Measurements from ENCODE around the gene GALNT1.
A peak's percentile ranks its signal among the peaks of the same experiment; 100 is the strongest.

Gene GALNT1

DNA sequence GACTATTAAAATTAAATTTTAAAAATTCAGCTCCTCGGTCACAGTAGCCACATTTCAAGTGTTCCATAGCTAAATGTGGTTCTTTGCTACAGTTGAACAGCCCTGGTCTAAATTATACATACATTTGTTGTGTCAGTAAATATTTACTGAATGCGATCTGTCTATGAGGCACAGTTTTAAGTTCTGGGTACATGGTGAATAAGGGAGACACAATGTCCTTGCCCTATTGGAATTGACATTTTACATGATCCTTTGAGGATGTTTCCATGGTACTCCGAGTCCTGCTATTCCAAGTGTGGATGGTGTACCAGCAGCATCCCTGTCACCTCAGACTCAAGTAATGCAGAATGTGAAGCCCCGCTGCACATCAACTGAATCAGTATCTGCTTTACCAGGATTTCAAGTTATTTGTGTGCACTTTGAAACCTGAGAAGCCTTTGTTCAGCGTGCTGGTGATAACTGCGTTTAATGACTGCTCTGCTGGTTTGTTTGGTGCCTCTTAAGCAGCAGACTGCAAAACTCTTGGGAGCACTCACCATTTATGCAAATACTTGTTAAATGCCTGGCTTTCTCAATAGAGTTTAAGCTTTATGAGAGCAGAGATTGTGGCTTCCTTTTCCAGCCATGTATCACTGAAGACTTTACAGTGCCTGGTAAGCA, 1.5 kb downstream of the GALNT1 start:
- DNase-seq (ENCODE audit: low spot score), result peak; percentile 34

DNA sequence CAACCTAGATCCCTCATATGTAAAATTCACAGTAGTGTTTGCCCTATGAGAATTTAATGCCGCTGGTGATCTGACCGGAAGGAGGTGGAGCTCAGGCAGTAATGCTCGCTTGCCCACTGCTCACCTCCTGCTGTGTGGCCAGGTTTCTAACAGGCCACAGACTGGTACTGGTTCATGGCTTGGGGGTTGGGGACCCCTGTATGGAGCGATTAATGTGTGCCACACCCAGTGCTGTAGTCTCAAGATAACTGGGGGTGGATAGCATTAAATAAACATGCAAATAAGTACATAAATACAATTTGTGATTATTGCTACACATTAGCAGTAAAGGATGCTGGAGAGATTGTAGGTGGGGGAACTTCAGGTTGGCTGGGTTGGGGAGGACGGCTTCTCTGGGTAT, 3.2 kb downstream of the GALNT1 start:
- DNase-seq (ENCODE audit: low spot score), result no peak

DNA sequence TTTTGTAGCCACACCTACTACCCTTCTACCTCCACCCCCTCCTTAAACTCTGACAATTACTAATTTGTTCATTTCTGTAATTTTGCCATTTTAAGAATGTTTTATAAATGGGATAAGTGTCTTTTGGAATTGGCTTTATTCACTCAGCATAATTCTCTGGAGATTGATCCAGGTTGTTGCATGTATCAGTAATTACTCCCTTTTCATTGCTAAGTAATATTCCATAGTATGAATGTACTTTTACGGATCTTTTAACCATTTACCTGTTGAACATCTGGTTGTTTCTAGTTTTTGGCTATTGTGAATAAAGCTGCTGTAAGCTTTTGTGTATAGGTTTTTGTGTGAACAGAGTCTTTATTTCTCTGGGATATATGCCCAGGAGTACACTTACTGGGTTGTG, 4.1 kb downstream of the GALNT1 start:
- no peak for DNase-seq (ENCODE audit: low spot score)

GRCh38 chr18:35588122-35588521, 6.6 kb downstream of the GALNT1 start:
- DNase-seq (ENCODE audit: low spot score), result no peak

DNA sequence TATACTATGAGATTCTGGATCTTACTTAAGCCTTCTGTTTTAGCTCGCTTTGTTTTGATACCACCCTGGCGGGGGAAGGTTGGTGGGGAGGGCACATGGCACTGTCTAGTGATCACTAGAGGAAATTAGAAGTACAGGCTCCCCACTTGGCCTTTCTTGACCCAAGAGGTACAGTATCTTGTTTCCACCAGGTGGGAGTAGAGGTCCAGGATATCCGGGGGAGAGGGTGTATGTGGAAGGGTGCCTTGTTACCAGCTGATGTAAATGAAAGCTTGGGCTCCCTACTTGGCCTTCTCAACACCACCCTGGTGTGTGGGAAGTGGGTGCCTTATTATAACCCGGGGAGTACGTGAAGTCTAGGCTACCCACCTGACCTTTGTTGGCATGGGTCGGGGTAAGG, 7.5 kb downstream of the GALNT1 start:
- DNase-seq (ENCODE audit: low spot score), result peak; percentile 8

DNA sequence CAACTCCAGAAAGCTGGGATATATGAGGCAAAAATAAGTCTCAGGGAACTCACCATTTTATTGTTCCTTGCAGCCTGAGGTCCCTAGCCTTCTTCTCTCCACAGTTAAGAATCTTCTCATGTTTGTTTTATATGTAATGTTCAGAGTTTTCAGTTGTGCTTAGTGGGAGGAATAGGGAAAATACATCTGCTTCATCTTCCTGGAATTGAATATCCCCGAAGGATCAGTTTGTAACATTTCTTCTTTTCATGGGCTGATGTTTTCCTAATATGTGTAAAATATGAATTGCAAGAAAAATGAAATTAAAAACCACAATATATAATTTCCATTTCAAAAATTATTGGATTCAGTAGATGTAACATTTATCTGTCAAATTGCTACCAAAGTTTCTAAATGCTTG, 8.0 kb downstream of the GALNT1 start:
- DNase-seq (ENCODE audit: low spot score), result no peak

GRCh38 chr18:35590935-35591334, 9.4 kb downstream of the GALNT1 start:
- DNase-seq (ENCODE audit: low spot score), result no peak

GRCh38 chr18:35592298-35592697, 10.8 kb downstream of the GALNT1 start:
- DNase-seq (ENCODE audit: low spot score), result no peak

DNA sequence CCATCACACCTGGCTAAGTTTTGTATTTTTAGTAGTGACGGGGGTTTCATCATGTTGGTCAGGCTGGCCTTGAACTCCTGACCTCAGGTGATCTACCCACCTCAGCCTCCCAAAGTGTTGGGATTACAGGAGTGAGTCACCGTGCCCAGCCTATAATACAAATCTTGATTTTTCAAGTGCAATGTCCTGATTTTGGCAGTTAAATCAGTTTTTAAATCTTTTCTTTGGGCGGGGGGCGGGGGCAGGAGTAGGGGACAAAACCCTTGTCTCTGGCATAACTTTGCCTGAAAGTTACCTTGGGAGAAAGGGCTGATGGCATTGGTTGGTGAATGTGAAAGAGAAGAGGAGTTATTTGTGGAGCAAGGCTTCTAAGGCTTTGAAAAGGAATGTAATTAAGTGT, 12.3 kb downstream of the GALNT1 start:
- DNase-seq (ENCODE audit: low spot score), result no peak

DNA sequence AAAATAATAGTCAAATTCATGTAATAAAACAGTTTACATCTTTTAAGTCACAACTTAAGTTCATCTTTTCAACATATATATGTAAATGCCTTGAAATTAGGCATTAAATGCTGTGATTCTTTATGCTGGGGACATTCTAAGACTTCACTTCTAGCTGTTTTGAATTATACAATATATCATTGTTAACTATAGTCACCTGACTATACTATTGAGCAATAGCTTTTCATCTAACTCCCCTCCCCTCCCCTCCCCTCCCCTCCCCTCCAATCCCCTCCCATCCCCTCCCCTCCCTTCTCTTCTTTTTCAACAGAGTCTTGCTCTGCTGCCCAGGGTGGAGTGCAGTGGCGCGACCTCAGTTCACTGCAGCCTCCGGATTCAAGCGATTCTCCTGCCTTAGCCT, 16.2 kb downstream of the GALNT1 start:
- DNase-seq (ENCODE audit: low spot score), result no peak

DNA sequence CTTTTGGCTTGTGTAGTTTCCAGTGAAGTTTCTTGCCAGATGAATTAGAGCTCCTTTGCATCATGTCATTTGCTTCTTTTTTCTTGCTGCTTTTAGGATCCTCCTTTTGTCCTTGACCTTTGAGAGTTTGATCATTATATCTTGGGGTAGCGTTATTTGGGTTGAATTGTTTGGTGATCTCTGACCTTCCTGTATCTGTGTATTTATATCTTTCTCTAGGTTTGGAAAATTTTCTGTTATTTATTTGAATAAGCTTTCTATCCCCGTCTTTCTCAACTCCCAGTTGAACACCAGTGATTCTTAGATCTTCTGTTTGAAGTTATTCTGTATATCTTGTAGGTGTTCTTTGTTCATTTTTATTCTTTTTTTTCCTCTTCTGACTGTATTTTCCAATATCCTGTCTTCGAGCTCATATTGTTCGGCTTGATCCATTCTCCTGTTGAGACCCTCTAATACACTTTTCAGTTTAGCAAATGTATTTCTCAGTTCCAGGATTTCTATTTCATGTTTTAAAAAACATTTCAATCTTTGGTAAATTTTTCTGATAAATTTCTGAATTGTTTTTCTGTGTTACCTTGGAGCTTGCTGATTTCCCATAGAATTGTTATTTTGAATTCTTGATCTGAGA, 20.8 kb downstream of the GALNT1 start:
- DNase-seq (ENCODE audit: low spot score), result no peak

DNA sequence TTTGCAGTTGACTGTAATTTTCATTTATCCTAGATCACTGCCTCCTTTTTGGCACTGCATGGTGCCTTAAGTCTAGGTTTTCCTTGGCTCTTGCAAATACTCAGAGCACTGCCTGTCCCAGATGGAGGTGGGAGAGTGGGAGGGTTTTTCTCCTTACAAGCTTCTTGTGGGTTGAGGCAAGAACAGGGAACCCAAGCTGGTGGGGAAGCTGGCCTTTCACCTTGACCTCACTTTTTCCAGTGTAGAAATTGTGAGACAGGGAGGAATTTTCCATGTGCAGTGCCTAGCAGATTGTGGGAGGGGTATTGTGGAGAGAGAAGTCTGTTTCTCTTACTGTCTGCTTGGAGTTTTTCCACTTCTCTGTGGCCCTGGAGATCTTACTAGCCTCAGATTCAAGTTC, 21.5 kb downstream of the GALNT1 start:
- DNase-seq (ENCODE audit: low spot score), result no peak

DNA sequence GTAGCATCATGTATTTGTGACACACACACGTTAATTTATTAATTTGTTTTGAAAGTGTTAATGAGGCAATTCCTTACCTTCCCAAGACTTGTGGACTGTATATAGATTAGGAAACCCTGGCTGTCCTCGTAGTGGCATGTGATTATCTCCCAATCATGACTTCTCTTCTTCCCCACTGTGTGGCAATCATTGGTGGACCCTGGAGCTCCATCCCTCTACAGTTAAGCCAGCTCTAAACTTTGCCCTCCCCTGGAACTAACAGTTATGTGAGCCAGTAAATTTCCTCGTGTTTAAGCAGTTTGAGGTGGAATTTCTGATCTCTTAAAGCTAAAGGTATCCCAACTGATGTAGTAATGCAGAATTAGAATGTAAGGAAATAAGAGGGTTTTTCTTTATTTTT, 22.0 kb downstream of the GALNT1 start:
- no peak for DNase-seq (ENCODE audit: low spot score)

DNA sequence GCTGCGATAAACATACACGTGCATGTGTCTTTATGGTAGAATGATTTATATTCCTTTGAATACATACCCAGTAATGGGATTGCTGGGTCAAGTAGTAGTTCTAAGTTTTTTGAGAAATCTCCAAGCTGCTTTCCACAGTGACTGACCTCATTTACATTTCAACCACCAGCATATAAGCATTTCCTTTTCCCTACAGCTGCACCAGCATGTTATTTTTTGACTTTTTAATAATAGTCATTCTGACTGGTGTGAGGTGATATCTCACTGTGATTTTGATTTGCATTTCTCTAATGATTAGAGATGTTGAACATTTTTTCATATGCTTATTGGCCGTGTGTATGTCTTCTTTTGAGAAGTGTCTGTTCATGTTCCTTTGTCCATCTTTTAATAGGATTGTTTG, 22.8 kb downstream of the GALNT1 start:
- DNase-seq (ENCODE audit: low spot score), result no peak

DNA sequence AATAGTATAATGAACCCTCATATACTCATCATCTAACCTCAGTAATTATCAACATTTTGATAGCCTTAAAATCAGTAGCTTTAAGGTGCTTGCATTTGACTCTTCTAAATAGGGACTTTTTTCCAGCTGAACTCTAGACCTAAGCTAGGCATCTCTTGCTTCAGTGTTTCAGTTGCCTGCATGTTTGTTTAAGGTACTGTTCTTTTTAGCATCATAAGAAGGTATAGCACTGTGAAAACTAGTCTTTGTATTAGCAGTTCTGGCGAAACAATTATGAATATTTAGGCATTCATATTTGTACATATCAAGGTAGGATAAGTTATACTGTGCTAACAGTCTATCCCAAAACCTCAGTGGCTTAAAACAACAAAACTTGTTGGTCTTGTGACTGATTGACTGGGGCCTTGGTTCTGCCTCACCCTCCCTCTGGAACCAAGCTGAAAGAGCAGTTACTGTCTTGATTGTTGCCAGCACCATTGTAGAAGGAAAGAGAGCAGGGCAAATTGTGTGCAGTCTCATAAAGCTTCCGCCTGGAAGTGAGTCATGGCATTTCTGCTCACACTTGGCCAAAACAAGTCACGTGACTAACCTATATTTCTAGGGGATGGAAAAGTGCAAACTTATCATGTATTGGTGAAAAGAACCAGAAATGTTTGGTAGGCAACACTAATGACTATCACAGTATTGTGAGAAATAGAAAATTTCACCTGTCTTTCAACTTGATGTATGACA, 24.3 kb downstream of the GALNT1 start:
- no peak for DNase-seq (ENCODE audit: low spot score)

GRCh38 chr18:35609236-35609635, 27.7 kb downstream of the GALNT1 start:
- DNase-seq (ENCODE audit: low spot score), result no peak

GRCh38 chr18:35610089-35610488, 28.5 kb downstream of the GALNT1 start:
- DNase-seq (ENCODE audit: low spot score), result no peak

DNA sequence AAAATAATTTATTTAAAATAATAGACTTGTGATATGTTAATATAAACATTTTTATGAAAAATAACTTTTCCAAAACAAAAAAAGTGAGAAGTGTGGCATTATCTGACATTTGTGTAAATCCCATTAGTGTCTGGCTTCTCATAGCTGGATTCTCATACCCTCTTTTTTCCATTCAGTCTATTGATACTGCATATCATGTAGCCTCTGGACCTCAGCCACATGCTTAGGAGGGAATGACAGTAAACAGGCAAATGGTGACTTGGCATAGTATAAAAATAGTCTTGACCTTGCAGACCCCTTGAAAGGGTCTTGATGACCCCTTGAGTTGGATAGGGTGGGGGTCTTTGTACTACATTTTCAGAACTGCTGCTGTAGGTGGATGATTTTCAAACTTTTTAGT, 29.2 kb downstream of the GALNT1 start:
- DNase-seq (ENCODE audit: low spot score), result no peak

DNA sequence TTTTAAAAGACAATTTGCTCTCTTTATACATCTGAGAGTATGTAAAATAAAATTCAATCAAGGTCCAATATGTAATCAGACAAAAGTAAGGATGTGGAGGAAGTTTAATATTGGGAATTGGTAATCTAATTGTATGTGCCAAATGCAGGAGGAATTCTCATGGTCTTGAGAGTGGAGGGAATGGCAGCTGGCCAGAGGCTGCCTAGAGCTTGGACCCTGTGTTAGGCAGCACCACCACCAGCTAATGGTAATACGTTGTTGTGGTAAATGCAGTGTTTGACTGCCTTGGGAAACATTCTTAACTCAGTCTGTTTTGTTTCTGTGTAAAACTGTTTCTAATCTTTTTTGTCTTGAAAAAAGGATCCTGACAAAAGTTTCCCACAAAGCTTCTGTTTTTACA, 30.0 kb downstream of the GALNT1 start:
- DNase-seq (ENCODE audit: low spot score), result no peak

GRCh38 chr18:35616074-35616473, 34.5 kb downstream of the GALNT1 start:
- no peak for DNase-seq (ENCODE audit: low spot score)

DNA sequence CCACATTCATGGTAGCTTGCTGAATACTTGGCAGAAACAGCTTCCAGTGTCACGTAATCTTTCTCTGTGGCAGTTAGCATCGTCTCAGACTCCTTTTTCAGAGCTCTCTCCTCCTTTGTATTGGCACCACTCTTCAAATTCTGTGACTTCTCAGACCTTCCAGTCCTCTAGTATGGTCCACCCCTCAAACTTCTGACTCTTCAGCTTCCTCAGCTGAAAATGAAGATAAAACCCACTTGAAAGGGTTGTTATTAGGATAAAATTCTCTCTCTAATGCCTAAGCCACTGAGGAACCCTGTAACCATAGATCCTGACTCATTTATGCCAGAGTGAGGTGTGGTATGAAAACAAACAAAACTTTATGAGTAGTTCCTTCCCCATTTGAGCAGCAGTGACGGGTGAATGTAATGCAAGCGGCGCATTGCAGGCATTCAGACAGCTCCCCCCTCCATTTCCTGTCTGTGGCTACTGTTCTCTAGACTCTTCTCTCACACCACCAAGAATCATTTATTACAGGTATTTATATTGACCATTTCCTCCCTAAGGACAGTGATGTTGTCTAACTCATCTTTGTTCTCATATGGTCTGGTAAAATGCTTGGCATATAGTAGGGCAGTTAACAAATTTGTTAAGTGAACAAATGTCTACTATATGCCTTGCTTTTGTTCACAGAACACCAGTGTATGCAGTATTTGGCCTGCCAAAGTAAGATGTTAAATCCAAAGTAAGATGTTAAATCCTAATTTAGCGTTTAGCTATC, 35.3 kb downstream of the GALNT1 start:
- no peak for DNase-seq (ENCODE audit: low spot score)

- no peak for DNase-seq (ENCODE audit: low spot score)
Observed at GRCh38 chr18:35617865-35618264, 36.3 kb downstream of the GALNT1 start.

- no peak for DNase-seq (ENCODE audit: low spot score)
Observed at GRCh38 chr18:35618289-35618688, 36.7 kb downstream of the GALNT1 start.

All from HuH-7 (cell line).